Measurements from ENCODE around the gene CAPZA3.

CAPZA3 gene

GRCh38 chr12:18719922-18720510 is 17.9 kb upstream of the CAPZA3 start:
- no peak overlapping the region for H3K4me3 ChIP-seq (ENCODE audit: extremely low read depth, insufficient read depth, low read length, poor library complexity, severe bottlenecking)
- WGBS, 2 experiments (ENCODE audit: insufficient coverage in 2 of 2) = 83 to 100% methylated on average over 1 to 2 of the region's 3 CpGs

GRCh38 chr12:18720690-18721089 is 17.2 kb upstream of the CAPZA3 start:
- Histone ChIP-seq H3K9me3 (ENCODE audit: control insufficient read depth, low read length) (no peaks in the 10 kb centered on the region), H3K27ac (ENCODE audit: low read depth, low read length, severe bottlenecking) (no peak overlapping the region), H3K36me3 (ENCODE audit: control insufficient read depth, insufficient read depth, low read length) (no peaks in the 10 kb centered on the region), H3K4me1 (ENCODE audit: control insufficient read depth, insufficient read depth, low read length, poor library complexity, severe bottlenecking) (no peaks in the 10 kb centered on the region), H3K4me3 (ENCODE audit: extremely low read depth, insufficient read depth, low read length, poor library complexity, severe bottlenecking) (no peak overlapping the region)

More at GRCh38 chr12:18719922-18720510, 17.9 kb upstream of the CAPZA3 start:
- H3K27ac ChIP-seq (ENCODE audit: low read depth, low read length, severe bottlenecking) = no peak overlapping the region
- H3K36me3 ChIP-seq (ENCODE audit: control insufficient read depth, insufficient read depth, low read length) = no peaks in the 10 kb centered on the region
- no peaks in the 10 kb centered on the region for H3K4me1 ChIP-seq (ENCODE audit: control insufficient read depth, insufficient read depth, low read length, poor library complexity, severe bottlenecking)
- H3K9me3 ChIP-seq (ENCODE audit: control insufficient read depth, low read length) = no peaks in the 10 kb centered on the region

GRCh38 chr12:18721452-18721851 is 16.5 kb upstream of the CAPZA3 start:
- Histone ChIP-seq H3K36me3 (ENCODE audit: control insufficient read depth, insufficient read depth, low read length) (no peaks in the 10 kb centered on the region), H3K27ac (ENCODE audit: low read depth, low read length, severe bottlenecking) (no peak overlapping the region), H3K4me1 (ENCODE audit: control insufficient read depth, insufficient read depth, low read length, poor library complexity, severe bottlenecking) (no peaks in the 10 kb centered on the region), H3K4me3 (ENCODE audit: extremely low read depth, insufficient read depth, low read length, poor library complexity, severe bottlenecking) (no peak overlapping the region), H3K9me3 (ENCODE audit: control insufficient read depth, low read length) (no peaks in the 10 kb centered on the region)
- WGBS, 2 experiments (ENCODE audit: insufficient coverage in 2 of 2) = 67 to 100% methylated on average over 1 of the region's 1 CpG

- Histone ChIP-seq H3K27ac (ENCODE audit: low read depth, low read length, severe bottlenecking) (no peak overlapping the region), H3K4me1 (ENCODE audit: control insufficient read depth, insufficient read depth, low read length, poor library complexity, severe bottlenecking) (no peaks in the 10 kb centered on the region), H3K36me3 (ENCODE audit: control insufficient read depth, insufficient read depth, low read length) (no peaks in the 10 kb centered on the region), H3K4me3 (ENCODE audit: extremely low read depth, insufficient read depth, low read length, poor library complexity, severe bottlenecking) (no peak overlapping the region), H3K9me3 (ENCODE audit: control insufficient read depth, low read length) (no peaks in the 10 kb centered on the region)
- WGBS, 2 experiments (ENCODE audit: insufficient coverage in 2 of 2) = 93 to 100% methylated on average over 2 of the region's 2 CpGs
Observed at GRCh38 chr12:18723752-18724151, 14.2 kb upstream of the CAPZA3 start.

- Histone ChIP-seq H3K4me1 (ENCODE audit: control insufficient read depth, insufficient read depth, low read length, poor library complexity, severe bottlenecking) (no peaks in the 10 kb centered on the region), H3K36me3 (ENCODE audit: control insufficient read depth, insufficient read depth, low read length) (no peaks in the 10 kb centered on the region), H3K9me3 (ENCODE audit: control insufficient read depth, low read length) (no peaks in the 10 kb centered on the region), H3K27ac (ENCODE audit: low read depth, low read length, severe bottlenecking) (no peak overlapping the region), H3K4me3 (ENCODE audit: extremely low read depth, insufficient read depth, low read length, poor library complexity, severe bottlenecking) (no peak overlapping the region)
- WGBS, 2 experiments (ENCODE audit: insufficient coverage in 2 of 2) = no CpG with 5 or more reads among the region's 5 CpGs
Observed at GRCh38 chr12:18731156-18731555, 6.8 kb upstream of the CAPZA3 start.

GRCh38 chr12:18747895-18748294 is 10.0 kb downstream of the CAPZA3 start:
- Histone ChIP-seq H3K27ac (ENCODE audit: low read depth, low read length, severe bottlenecking) (peak overlapping the region; percentile 86), H3K36me3 (ENCODE audit: control insufficient read depth, insufficient read depth, low read length) (no peaks in the 10 kb centered on the region), H3K4me3 (ENCODE audit: extremely low read depth, insufficient read depth, low read length, poor library complexity, severe bottlenecking) (no peak overlapping the region), H3K9me3 (ENCODE audit: control insufficient read depth, low read length) (no peaks in the 10 kb centered on the region), H3K4me1 (ENCODE audit: control insufficient read depth, insufficient read depth, low read length, poor library complexity, severe bottlenecking) (peaks cover 48% of the 10 kb centered on the region)
- WGBS, 2 experiments (ENCODE audit: insufficient coverage in 2 of 2) = no CpG with 5 or more reads among the region's 1 CpG

GRCh38 chr12:18749386-18749957 is 11.6 kb downstream of the CAPZA3 start:
- WGBS, 2 experiments (ENCODE audit: insufficient coverage in 2 of 2) = 97 to 100% methylated on average over 2 to 3 of the region's 4 CpGs
- no peak overlapping the region for H3K27ac ChIP-seq (ENCODE audit: low read depth, low read length, severe bottlenecking)
- H3K9me3 ChIP-seq (ENCODE audit: control insufficient read depth, low read length) = no peaks in the 10 kb centered on the region
- H3K36me3 ChIP-seq (ENCODE audit: control insufficient read depth, insufficient read depth, low read length) = no peaks in the 10 kb centered on the region
- H3K4me1 ChIP-seq (ENCODE audit: control insufficient read depth, insufficient read depth, low read length, poor library complexity, severe bottlenecking) = peaks cover 64% of the 10 kb centered on the region
- no peak overlapping the region for H3K4me3 ChIP-seq (ENCODE audit: extremely low read depth, insufficient read depth, low read length, poor library complexity, severe bottlenecking)

GRCh38 chr12:18750085-18750484 is 12.2 kb downstream of the CAPZA3 start:
- H3K4me3 ChIP-seq (ENCODE audit: extremely low read depth, insufficient read depth, low read length, poor library complexity, severe bottlenecking) = no peak overlapping the region
- WGBS, 2 experiments (ENCODE audit: insufficient coverage in 2 of 2) = no CpG with 5 or more reads among the region's 1 CpG
- H3K27ac ChIP-seq (ENCODE audit: low read depth, low read length, severe bottlenecking) = no peak overlapping the region
- H3K4me1 ChIP-seq (ENCODE audit: control insufficient read depth, insufficient read depth, low read length, poor library complexity, severe bottlenecking) = peaks cover 67% of the 10 kb centered on the region
- no peaks in the 10 kb centered on the region for H3K36me3 ChIP-seq (ENCODE audit: control insufficient read depth, insufficient read depth, low read length)
- no peaks in the 10 kb centered on the region for H3K9me3 ChIP-seq (ENCODE audit: control insufficient read depth, low read length)

GRCh38 chr12:18751866-18752265 is 13.9 kb downstream of the CAPZA3 start:
- Histone ChIP-seq H3K9me3 (ENCODE audit: control insufficient read depth, low read length) (no peaks in the 10 kb centered on the region), H3K27ac (ENCODE audit: low read depth, low read length, severe bottlenecking) (peak overlapping the region; percentile 93), H3K36me3 (ENCODE audit: control insufficient read depth, insufficient read depth, low read length) (no peaks in the 10 kb centered on the region), H3K4me1 (ENCODE audit: control insufficient read depth, insufficient read depth, low read length, poor library complexity, severe bottlenecking) (peaks cover 67% of the 10 kb centered on the region), H3K4me3 (ENCODE audit: extremely low read depth, insufficient read depth, low read length, poor library complexity, severe bottlenecking) (no peak overlapping the region)
- 80 to 83% methylated on average over 1 of the region's 2 CpGs for WGBS, 2 experiments (ENCODE audit: insufficient coverage in 2 of 2)

- H3K4me1 ChIP-seq (ENCODE audit: control insufficient read depth, insufficient read depth, low read length, poor library complexity, severe bottlenecking) = peaks cover 65% of the 10 kb centered on the region
- peak overlapping the region; percentile 93 for H3K27ac ChIP-seq (ENCODE audit: low read depth, low read length, severe bottlenecking)
- H3K36me3 ChIP-seq (ENCODE audit: control insufficient read depth, insufficient read depth, low read length) = no peaks in the 10 kb centered on the region
- WGBS, 2 experiments (ENCODE audit: insufficient coverage in 2 of 2) = 22 to 35% methylated on average over 4 to 5 of the region's 6 CpGs
- no peak overlapping the region for H3K4me3 ChIP-seq (ENCODE audit: extremely low read depth, insufficient read depth, low read length, poor library complexity, severe bottlenecking)
- no peaks in the 10 kb centered on the region for H3K9me3 ChIP-seq (ENCODE audit: control insufficient read depth, low read length)
Observed at GRCh38 chr12:18752280-18752920, 14.5 kb downstream of the CAPZA3 start.

- Histone ChIP-seq H3K36me3 (ENCODE audit: control insufficient read depth, insufficient read depth, low read length) (no peaks in the 10 kb centered on the region), H3K4me1 (ENCODE audit: control insufficient read depth, insufficient read depth, low read length, poor library complexity, severe bottlenecking) (peaks cover 59% of the 10 kb centered on the region), H3K27ac (ENCODE audit: low read depth, low read length, severe bottlenecking) (peak overlapping the region; percentile 93), H3K4me3 (ENCODE audit: extremely low read depth, insufficient read depth, low read length, poor library complexity, severe bottlenecking) (no peak overlapping the region), H3K9me3 (ENCODE audit: control insufficient read depth, low read length) (no peaks in the 10 kb centered on the region)
- no CpG with 5 or more reads among the region's 1 CpG for WGBS, 2 experiments (ENCODE audit: insufficient coverage in 2 of 2)
Observed at GRCh38 chr12:18752947-18753346, 15.0 kb downstream of the CAPZA3 start.

All from mesodermal cell (in vitro differentiated cells).